Gastrocnemius medialis (tissue), 4 donors: ENCODE results near the gene OGFOD1. TPM values are rescaled to one million over a fixed set of nuclear protein-coding genes. Genes with fewer than 3 reads are reported as not detected.

Experiments
- ATAC-seq, 2 donors: fragments of 150-250 bp; one replicate each; pipeline ENCODE4 v1.9.1; 2016
- DNase-seq, 2 donors: peaks; one replicate each; pipeline ENCODE4 v3.0.0-alpha.2; 2019
- H3K27ac ChIP-seq, 4 donors: fragments of 200-600 bp; sonication (generic); 1 replicate in 1 of 4; 2 replicates in 3 of 4; pipeline ENCODE4 v1.5.1; 2016 to 2018; ENCODE audit warnings: mild to moderate bottlenecking in 2 of 4, moderate library complexity in 1 of 4
- H3K27me3 ChIP-seq, 3 donors: fragments of 200-600 bp; sonication (generic) in 2 of 3; 1 replicate in 1 of 3; 2 replicates in 2 of 3; pipeline versions ENCODE4 v1.5.1 to v1.6.0; 2016 to 2019; ENCODE audit warnings: mild to moderate bottlenecking in 1 of 3, moderate library complexity in 1 of 3
- H3K36me3 ChIP-seq, 2 donors: fragments of 200-600 bp; sonication (generic) in 1 of 2; one replicate each; pipeline ENCODE4 v1.5.1; 2017 to 2018
- H3K4me1 ChIP-seq, 2 donors: fragments of 200-600 bp; sonication (generic) in 1 of 2; one replicate each; pipeline ENCODE4 v1.5.1; 2016 to 2017; ENCODE audit warnings: mild to moderate bottlenecking in 2 of 2
- H3K4me3 ChIP-seq, 4 donors: fragments of 200-600 bp; sonication (generic) in 3 of 4; 1 replicate in 1 of 4; 2 replicates in 3 of 4; pipeline ENCODE4 v1.5.1; 2016 to 2019; ENCODE audit warnings: mild to moderate bottlenecking in 2 of 4
- H3K9me3 ChIP-seq, 3 donors: fragments of 200-600 bp; sonication (generic) in 2 of 3; 1 replicate in 1 of 3; 2 replicates in 2 of 3; pipeline ENCODE4 v1.5.1; 2016 to 2019
- POLR2A ChIP-seq, 2 donors: fragments of 450-650 bp; IDR thresholded peaks; one replicate each; pipeline ENCODE4 v1.6.1; 2017; ENCODE audit warnings: antibody characterized with exemption in 2 of 2, mild to moderate bottlenecking in 2 of 2, moderate library complexity in 2 of 2
- in situ Hi-C, 4 donors: fragments of 200-750 bp; cut with MboI; loops; one replicate each; pipeline versions ENCODE4 v1.15.0 to v1.8.0; 2017; ENCODE audit warnings: low sequenced_read_pairs in 4 of 4
- intact Hi-C: fragments of 100-400 bp; cut with DNase I; formaldehyde crosslinking; loops from one replicate; pipeline ENCODE4 v1.15.1; 2023; ENCODE audit warnings: low total_unique reads
- total RNA-seq, 4 donors: library from RNA; depleted of rRNA; stranded (reverse); fragments of >200 nt; gene quantifications; one replicate each; pipeline versions ENCODE4 v1.1.0 to v1.2.3, GENCODE V29; 2016
- TF ChIP-seq, protein P1 (sequence below), 5 experiments: fragments of 450-650 bp in 3 of 5; fragments of 200-600 bp in 2 of 5; sonication (generic) in 2 of 5; IDR thresholded peaks in 4 of 5; conservative IDR thresholded peaks in 1 of 5; 1 replicate in 4 of 5; 2 replicates in 1 of 5; pipeline ENCODE4 v1.5.1; 2016 to 2019; ENCODE audit warnings: antibody characterized with exemption in 5 of 5, mild to moderate bottlenecking in 3 of 5, moderate library complexity in 3 of 5

The OGFOD1 gene
- total RNA-seq, 4 donors from 2014 or later, result 86.1 to 115 (median 92.9) TPM

DNA sequence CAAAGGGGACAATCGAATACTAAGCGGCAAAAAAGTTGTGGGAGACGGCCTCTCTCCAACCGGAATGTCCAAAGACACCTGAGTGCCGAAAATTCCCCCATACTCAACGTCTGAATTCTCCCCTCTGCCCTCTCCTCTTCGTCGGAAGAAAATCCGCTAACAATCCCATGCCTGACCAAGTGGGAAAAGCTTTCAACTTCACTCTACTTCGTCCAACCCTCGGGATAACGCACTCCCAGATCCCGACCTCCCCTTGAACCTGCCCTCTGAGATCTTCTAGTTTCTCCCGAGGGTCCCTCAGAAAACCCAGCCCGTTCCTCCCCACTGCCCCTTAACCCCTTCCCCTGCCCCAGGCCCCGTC, 27.0 kb upstream of the OGFOD1 start:
- Histone ChIP-seq H3K4me3 (peak overlapping the region; percentile 74 to 96 (median 92)), H3K36me3 (no peaks in the 10 kb centered on the region), H3K27ac (peak overlapping the region; percentile 87 to 96 (median 96)), H3K27me3 (no peaks in the 10 kb centered on the region), H3K9me3 (no peaks in the 10 kb centered on the region), H3K4me1 (peaks cover 47% of the 10 kb centered on the region in 2 donors)
- TF ChIP-seq, protein P1, sequence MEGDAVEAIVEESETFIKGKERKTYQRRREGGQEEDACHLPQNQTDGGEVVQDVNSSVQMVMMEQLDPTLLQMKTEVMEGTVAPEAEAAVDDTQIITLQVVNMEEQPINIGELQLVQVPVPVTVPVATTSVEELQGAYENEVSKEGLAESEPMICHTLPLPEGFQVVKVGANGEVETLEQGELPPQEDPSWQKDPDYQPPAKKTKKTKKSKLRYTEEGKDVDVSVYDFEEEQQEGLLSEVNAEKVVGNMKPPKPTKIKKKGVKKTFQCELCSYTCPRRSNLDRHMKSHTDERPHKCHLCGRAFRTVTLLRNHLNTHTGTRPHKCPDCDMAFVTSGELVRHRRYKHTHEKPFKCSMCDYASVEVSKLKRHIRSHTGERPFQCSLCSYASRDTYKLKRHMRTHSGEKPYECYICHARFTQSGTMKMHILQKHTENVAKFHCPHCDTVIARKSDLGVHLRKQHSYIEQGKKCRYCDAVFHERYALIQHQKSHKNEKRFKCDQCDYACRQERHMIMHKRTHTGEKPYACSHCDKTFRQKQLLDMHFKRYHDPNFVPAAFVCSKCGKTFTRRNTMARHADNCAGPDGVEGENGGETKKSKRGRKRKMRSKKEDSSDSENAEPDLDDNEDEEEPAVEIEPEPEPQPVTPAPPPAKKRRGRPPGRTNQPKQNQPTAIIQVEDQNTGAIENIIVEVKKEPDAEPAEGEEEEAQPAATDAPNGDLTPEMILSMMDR (IDR thresholded peaks at IDR 0.05 in 4 of 5, conservative IDR thresholded peaks at IDR 0.05 in 1 of 5), result no peak
- TF ChIP-seq POLR2A (IDR thresholded peaks at IDR 0.05), result no peak
- ATAC-seq, result peak; percentile 4 to 24
- DNase-seq, result no peak
- in situ Hi-C loops, result loop anchor here in 1 of 4 donors (25.0 kb wide), 1 partner anchor 263 kb away; the partner anchor contains the start of gene MT1X
- intact Hi-C loops, result loop anchor here (5.0 kb wide), 1 partner anchor 258 kb away; the partner anchor contains the start of gene MT1X

DNA sequence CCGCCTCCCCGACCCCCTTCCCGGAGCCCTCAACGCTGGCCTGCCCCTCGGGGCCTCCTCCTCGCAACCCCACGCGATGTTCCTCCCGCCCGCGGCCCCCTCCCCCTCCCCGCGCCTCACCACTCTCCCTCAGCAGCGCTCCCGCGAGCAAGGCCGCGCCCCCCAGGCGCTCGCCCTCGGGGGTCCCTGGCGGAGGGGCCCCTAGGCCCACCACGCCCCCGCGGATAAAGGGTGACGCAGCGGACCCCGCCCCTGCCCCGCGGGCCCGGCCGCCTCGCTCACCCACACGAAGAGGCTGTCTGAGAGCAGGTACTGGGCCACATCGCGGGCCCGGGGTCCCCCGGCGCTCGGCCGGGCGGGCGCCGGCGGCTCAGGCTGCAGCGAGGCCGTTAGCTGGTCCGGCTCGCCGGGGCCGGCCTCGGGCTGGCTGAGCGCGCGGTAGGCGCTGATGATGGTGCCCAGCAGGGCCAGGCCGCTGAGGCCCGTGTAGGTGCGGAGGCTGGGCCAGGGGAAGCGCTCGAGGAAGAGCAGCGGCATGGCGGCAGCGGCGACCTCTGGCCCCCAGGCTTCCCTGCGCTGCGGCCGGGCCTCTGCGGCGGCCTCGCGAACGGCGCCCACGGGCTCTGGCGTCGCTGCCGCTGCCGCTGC, 26.4 kb upstream of the OGFOD1 start:
- Histone ChIP-seq H3K4me1 (peaks cover 41 to 42% of the 10 kb centered on the region in 2 donors), H3K9me3 (no peaks in the 10 kb centered on the region), H3K27ac (peak overlapping the region; percentile 87 to 96 (median 96)), H3K4me3 (peak overlapping the region; percentile 74 to 96 (median 92)), H3K36me3 (no peaks in the 10 kb centered on the region), H3K27me3 (no peaks in the 10 kb centered on the region)
- TF ChIP-seq POLR2A (IDR thresholded peaks at IDR 0.05), result no peak
- TF ChIP-seq, protein P1 (IDR thresholded peaks at IDR 0.05 in 4 of 5, conservative IDR thresholded peaks at IDR 0.05 in 1 of 5), result no peak
- intact Hi-C loops (loop anchor here (1.0 to 5.0 kb wide), 2 partner anchors 26 to 257 kb away; partner anchors contain the start of genes MT1X, NUDT21 and OGFOD1), in situ Hi-C loops (loop anchor here in 1 of 4 donors (25.0 kb wide), 1 partner anchor 262 kb away; the partner anchor contains the start of gene MT1X)
- ATAC-seq (peak; percentile 62 to 69), DNase-seq (peak in 1 of 2 donors; percentile 47)

DNA sequence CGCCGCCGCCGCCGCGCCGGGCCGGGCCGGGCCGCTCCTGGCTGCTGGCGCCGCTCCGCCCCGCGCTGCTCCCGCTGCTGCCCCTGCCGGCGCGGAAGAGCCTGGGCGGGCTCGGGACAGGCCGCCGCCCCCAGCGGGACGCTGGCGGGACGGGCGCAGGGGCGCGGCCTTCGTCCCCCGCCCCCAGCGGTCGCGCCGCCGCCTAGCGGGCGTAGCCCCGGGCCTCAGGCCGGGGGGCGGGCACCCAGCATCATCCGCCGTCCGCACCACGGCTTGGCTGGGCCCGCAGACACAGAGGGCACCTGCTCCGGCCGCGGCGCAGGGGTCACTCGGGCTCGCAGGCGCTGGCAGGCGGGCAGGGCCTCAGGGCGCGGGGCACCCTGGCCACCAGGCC, 25.9 kb upstream of the OGFOD1 start, which contains the start of gene AMFR:
AMFR (minus strand) TSS at position 107 of the 394 bp plus-strand sequence. CDS start 218 bp downstream, outside the sequence.
- intact Hi-C loops, result loop anchor here (1.0 kb wide), 1 partner anchor 26 kb away; the partner anchor contains the start of genes NUDT21 and OGFOD1
- TF ChIP-seq POLR2A (IDR thresholded peaks at IDR 0.05), result peak; percentile 55 to 75
- TF ChIP-seq, protein P1 (IDR thresholded peaks at IDR 0.05 in 4 of 5, conservative IDR thresholded peaks at IDR 0.05 in 1 of 5), result peak in 4 of 5 experiments; percentile 78 to 86 (median 82)
- H3K27me3 ChIP-seq, result no peaks in the 10 kb centered on the region
- DNase-seq (peak; percentile 31 to 84), ATAC-seq (peak; percentile 88 to 90)
- in situ Hi-C loops, result no loop called here
- H3K36me3 ChIP-seq, result no peaks in the 10 kb centered on the region
- H3K9me3 ChIP-seq, result no peaks in the 10 kb centered on the region
- peaks cover 36 to 37% of the 10 kb centered on the region in 2 donors for H3K4me1 ChIP-seq
- H3K27ac ChIP-seq, result peak within 1 kb of the TSS; percentile 87 to 96 (median 96)
- peak within 1 kb of the TSS; percentile 74 to 96 (median 92) for H3K4me3 ChIP-seq

DNA sequence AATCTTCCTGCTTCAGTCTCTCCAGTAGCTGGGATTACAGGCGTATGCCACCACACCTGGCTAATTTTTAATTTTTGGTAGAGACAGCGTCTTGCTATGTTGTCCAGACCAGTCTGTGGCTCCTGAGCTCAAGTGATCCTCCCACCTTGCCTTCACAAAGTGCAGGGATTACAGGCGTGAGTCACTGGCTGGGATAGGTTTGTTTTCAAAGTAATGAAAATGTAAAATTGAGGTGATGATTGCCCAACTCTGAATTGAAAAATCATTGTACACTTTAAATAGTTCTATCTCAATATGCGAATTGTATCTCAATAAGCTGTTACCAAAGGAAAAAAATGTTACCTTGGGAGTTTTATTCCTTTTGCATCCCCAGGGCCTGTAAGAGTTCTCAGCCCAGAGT, 24.8 kb upstream of the OGFOD1 start:
- Histone ChIP-seq H3K9me3 (no peaks in the 10 kb centered on the region), H3K27me3 (no peaks in the 10 kb centered on the region), H3K4me1 (peaks cover 25 to 26% of the 10 kb centered on the region in 2 donors), H3K27ac (peak overlapping the region; percentile 83 to 92 (median 88)), H3K4me3 (no peak overlapping the region), H3K36me3 (no peaks in the 10 kb centered on the region)
- in situ Hi-C loops (no loop called here), intact Hi-C loops (no loop called here)
- ATAC-seq, result no peak
- TF ChIP-seq, protein P1 (IDR thresholded peaks at IDR 0.05 in 4 of 5, conservative IDR thresholded peaks at IDR 0.05 in 1 of 5), result no peak
- DNase-seq, result no peak
